22Rv1 (cell line): ENCODE results near the gene HTR1E.

Source experiments
- H3K27ac ChIP-seq: fragments of 450-650 bp; 2 replicates; pipeline ENCODE4 v1.5.1; 2017
- ZFX ChIP-seq: fragments of 450-650 bp; IDR thresholded peaks from 2 replicates; pipeline ENCODE4 v1.6.1; 2017; ENCODE audit warnings: antibody characterized with exemption, borderline replicate concordance
- TF ChIP-seq, protein P1 (sequence below): fragments of 450-650 bp; IDR thresholded peaks from 2 replicates; pipeline ENCODE4 v1.5.1; 2017; ENCODE audit warnings: mild to moderate bottlenecking

The HTR1E gene

DNA sequence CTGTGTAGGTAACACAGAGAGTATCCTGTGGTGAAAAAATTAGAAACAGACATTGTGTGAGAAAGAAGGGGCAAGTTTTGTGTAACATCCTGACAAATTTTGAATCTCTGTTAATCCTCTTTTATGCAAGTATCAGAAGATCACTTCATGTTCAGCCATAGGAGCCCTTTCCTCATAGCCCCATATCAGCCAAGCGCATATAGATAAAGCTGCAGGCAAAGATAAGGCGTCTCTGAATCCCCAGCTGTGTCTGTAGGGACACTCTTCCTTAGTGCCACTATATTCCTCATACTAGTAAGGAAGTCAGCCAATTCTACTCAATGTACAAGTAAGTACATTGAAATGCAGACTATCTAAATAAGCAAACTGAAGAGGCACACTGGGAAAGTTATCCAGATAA, 22.3 kb downstream of the HTR1E start:
- no peak for TF ChIP-seq ZFX
- TF ChIP-seq, protein P1, sequence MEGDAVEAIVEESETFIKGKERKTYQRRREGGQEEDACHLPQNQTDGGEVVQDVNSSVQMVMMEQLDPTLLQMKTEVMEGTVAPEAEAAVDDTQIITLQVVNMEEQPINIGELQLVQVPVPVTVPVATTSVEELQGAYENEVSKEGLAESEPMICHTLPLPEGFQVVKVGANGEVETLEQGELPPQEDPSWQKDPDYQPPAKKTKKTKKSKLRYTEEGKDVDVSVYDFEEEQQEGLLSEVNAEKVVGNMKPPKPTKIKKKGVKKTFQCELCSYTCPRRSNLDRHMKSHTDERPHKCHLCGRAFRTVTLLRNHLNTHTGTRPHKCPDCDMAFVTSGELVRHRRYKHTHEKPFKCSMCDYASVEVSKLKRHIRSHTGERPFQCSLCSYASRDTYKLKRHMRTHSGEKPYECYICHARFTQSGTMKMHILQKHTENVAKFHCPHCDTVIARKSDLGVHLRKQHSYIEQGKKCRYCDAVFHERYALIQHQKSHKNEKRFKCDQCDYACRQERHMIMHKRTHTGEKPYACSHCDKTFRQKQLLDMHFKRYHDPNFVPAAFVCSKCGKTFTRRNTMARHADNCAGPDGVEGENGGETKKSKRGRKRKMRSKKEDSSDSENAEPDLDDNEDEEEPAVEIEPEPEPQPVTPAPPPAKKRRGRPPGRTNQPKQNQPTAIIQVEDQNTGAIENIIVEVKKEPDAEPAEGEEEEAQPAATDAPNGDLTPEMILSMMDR: no peak
- no peak overlapping the region for H3K27ac ChIP-seq

DNA sequence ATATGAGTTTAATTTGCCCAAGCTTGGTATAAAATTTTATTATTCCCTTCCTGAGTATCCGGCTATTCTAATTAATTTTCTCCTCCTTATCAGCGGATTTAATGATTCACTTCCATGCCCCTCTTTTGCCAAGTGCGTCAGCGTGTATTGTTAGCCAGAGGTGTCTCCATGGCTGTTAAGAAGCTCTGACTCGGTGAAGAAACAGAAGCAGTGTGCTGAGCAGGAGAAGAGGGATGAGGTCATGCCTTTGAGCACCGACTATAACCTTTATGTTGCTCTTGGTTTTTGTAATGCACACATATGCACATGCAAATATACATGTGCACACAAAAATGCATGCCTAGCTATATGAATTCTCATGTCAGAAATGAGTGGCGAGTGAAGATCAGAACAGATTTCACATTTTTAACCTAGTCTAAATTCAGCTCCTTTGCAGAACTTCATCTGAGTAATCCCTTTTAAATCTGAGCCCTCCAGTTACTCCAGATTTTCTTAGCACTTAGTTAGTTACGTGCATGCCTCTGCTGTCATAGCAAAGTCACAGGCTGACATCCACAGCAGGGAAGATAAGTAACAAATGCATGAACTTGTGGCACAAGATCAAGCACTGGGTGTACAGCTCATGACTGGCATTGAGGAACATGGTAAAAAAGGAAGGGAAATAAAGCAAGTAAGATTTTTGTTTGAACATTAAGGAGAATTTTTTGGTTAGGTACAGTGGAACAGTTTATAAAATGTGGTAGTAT, 24.3 kb downstream of the HTR1E start:
- no peak overlapping the region for H3K27ac ChIP-seq
- TF ChIP-seq, protein P1: no peak
- no peak for TF ChIP-seq ZFX

DNA sequence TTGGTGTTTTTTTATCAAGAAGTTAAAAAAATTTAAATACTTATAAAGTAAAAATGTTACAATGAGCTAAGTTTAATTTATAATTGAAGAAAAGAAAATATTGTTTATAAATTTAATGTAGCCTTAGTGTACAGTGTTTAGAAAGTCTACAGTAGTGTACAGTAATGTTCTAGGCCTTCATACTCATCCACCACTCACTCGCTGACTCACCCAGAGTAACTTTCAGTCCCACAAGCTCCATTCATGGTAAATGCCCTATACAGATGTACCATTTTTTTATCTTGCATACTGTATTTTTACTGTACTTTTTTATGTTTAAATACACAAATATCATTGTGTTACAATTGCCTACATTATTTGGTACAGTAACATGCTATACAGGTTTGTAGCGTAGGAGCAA, 26.0 kb downstream of the HTR1E start:
- no peak overlapping the region for H3K27ac ChIP-seq
- no peak for TF ChIP-seq ZFX
- TF ChIP-seq, protein P1: no peak

DNA sequence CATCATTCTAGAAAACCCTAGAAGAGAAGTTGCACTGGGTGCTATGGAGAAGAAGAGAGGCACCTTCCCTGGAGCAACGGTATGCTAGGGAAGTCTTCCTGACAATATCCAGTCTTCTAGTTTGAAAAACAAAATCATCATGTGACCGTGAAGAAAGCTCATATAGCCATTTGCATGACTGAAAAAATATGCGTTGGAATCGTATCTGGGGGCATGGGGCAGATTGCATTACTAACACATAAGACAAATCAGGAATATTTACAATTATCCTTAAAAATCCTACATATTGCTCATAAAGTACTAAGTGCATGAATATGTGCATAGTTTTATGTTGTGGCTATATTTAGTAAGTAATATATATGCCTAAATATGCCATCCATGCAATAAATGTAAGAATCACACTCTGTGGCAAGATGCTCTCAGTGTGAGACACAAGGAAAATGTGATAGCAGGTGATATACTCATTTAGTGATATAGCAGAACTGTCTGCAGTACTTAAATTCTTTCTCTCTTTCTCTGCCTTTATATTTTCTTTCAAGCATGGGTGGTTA, 26.8 kb downstream of the HTR1E start:
- no peak overlapping the region for H3K27ac ChIP-seq
- TF ChIP-seq, protein P1: no peak
- TF ChIP-seq ZFX: no peak

DNA sequence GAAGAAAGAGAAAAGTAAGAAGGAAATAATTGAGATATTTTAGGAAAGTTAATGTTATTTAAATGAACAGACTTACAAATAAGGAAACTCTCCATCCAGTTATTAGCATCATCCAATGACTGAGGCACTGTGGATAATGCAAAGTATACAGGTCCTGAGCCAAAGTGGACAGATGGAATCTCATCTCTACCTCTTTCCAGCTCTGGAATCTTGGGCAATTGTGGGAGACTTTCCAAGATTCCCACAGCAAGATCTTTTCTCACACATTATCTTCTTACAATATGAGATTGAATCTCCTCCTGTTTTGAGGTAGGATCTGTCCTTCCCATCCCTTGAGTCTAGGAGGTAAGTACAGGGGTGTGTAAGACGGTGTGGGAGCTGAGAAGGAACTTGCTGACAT, 28.9 kb downstream of the HTR1E start:
- TF ChIP-seq, protein P1: no peak
- no peak for TF ChIP-seq ZFX
- no peak overlapping the region for H3K27ac ChIP-seq

DNA sequence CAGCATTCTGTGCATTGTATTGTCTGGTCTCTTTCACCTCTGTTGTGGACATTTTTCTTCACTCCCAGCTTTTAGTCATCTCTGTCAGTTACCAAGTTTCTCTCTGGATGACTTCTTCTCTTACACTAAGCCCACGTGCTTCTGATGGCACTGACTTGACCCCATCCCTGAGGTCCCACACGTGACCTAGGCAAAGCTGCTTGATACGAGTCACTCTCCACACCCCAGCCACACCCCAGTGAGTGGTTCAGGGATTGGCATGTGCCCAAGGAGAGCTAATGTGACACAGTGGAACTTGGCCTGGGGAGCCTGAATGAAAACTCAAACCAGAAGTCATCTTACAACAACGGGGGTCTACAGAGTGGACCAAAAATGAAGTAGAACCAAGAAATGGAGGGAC, 32.2 kb downstream of the HTR1E start:
- TF ChIP-seq ZFX: no peak
- TF ChIP-seq, protein P1: no peak
- no peak overlapping the region for H3K27ac ChIP-seq

DNA sequence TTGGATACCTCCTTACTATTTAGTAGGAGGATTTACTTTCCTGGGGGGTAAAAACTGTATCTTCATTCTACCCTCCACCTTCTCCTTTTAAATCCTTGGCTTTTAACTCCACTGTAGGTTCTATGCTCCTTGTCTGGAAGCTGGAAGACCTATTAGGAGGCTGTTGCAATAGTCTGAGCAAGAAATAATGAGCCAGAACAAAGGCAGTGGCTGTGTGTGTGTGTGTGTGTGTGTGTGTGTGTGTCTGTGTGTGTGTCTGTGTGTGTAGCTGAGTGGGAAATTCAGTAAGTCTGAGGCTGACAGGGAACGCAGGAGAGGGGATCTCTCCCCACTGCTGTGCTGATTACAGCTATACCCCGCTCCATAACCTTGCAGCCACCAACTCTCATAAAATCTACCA, 35.8 kb downstream of the HTR1E start:
- TF ChIP-seq, protein P1: no peak
- TF ChIP-seq ZFX: no peak
- H3K27ac ChIP-seq: no peak overlapping the region
